Esophagus squamous epithelium (tissue), 5 donors: ENCODE data around the gene UBR4. TPM values are rescaled to one million over a fixed set of nuclear protein-coding genes. Genes with fewer than 3 reads are reported as not detected.

ENCODE experiments used
- DNase-seq: peaks from one replicate; lab custom pipeline; 2025; lab: John Stamatoyannopoulos, UW
- H3K27ac ChIP-seq, 4 donors: fragments of 200-600 bp; sonication (generic); one replicate each; pipeline ENCODE4 v1.5.1; 2016 to 2019; ENCODE audit warnings: mild to moderate bottlenecking in 1 of 4
- H3K27me3 ChIP-seq, 4 donors: fragments of 200-600 bp; sonication (generic); 1 replicate in 3 of 4; 2 replicates in 1 of 4; pipeline versions ENCODE4 v1.5.1 to v1.6.0; 2017 to 2021; ENCODE audit warnings: antibody characterized with exemption in 1 of 4
- H3K36me3 ChIP-seq, 3 donors: fragments of 200-600 bp; sonication (generic); one replicate each; pipeline ENCODE4 v1.5.1; 2016 to 2019
- H3K4me1 ChIP-seq, 3 donors: fragments of 200-600 bp; sonication (generic); one replicate each; pipeline ENCODE4 v1.5.1; 2017 to 2019
- H3K4me3 ChIP-seq, 4 donors: fragments of 200-600 bp; sonication (generic); 1 replicate in 3 of 4; 2 replicates in 1 of 4; pipeline ENCODE4 v1.5.1; 2016 to 2019; ENCODE audit warnings: mild to moderate bottlenecking in 2 of 4, moderate library complexity in 1 of 4
- H3K9me3 ChIP-seq, 3 donors: fragments of 200-600 bp; sonication (generic); one replicate each; pipeline ENCODE4 v1.5.1; 2016 to 2019
- POLR2A ChIP-seq, 4 donors: fragments of 450-650 bp; IDR thresholded peaks; one replicate each; pipeline ENCODE4 v1.6.1; 2017; ENCODE audit warnings: antibody characterized with exemption in 4 of 4, mild to moderate bottlenecking in 4 of 4, moderate library complexity in 3 of 4
- WGBS, 2 donors: methylation state at CpG; one replicate each; pipeline ENCODE4 v1.1.5; 2018; 5-methylcytosine and 5-hydroxymethylcytosine counted together
- intact Hi-C: fragments of 100-400 bp; cut with DNase I; formaldehyde crosslinking; loops from one replicate; pipeline ENCODE4 v1.15.0; 2022
- total RNA-seq, 4 donors: library from RNA; depleted of rRNA; stranded (reverse); fragments of >200 nt; gene quantifications; one replicate each; pipeline ENCODE4 v1.1.0, GENCODE V29; 2016
- TF ChIP-seq, protein P1 (sequence below), 6 experiments: fragments of 450-650 bp in 4 of 6; fragments of 200-600 bp in 2 of 6; sonication (generic) in 2 of 6; IDR thresholded peaks; one replicate each; pipeline ENCODE4 v1.5.1; 2016 to 2019; ENCODE audit warnings: antibody characterized with exemption in 6 of 6, mild to moderate bottlenecking in 4 of 6, moderate library complexity in 4 of 6
- donor health status: DM: yes; HTN: yes; CAD: no.

UBR4 gene
- total RNA-seq, 4 donors from 2014 or later = 52.4 to 121 (median 88.3) TPM

DNA sequence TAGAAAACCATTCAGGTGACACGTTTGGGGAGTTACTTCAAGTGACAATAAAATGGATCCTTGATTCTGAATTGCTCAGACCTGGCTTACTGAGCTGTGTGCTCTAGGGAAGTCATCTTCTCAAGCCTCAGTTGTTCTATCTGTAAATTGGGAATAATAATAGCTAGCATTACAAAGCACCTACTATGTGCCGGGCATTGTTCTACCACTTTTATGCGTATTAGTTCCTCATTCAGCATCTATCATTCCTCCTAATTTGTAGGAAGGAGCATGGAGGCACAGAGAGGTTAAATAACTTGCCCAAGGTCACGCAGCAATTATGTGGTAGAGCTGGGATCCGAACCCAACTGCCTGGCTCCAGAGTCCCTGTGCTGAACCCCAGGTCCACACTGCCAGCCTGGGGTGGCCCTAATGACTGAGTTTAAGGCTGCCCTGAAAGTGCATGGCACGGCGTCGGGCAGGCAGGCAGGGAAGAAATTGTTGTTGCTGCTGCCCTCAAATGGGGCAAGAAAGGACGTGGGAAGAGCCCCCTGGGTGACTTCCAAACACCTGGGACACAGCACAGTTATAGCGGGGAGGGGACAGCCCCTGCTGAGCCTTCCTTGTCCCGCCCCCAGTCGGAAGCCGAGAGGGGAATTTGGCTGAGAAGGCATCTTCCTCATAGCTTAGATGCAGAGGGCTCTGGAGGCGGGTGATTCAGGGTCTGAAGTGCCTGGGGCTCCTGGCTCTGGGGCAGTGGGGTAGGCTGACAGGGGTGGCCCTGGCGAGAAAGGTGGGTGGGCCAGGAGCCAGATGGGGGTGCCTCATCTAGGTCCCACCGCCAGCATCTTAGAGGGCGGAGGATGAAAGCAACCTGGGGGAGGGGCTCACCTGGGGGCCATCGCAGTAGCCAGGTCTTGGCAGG, 167.1 kb downstream of the UBR4 start:
- Histone ChIP-seq H3K4me3 (no peak overlapping the region), H3K27ac (no peak overlapping the region), H3K4me1 (peaks cover 0 to 10% (median 0%) of the 10 kb centered on the region in 3 donors), H3K27me3 (peaks cover 0 to 21% (median 2%) of the 10 kb centered on the region in 4 donors), H3K36me3 (no peaks in the 10 kb centered on the region), H3K9me3 (no peaks in the 10 kb centered on the region)
- DNase-seq = no peak
- intact Hi-C loops = no loop called here
- TF ChIP-seq, protein P1, sequence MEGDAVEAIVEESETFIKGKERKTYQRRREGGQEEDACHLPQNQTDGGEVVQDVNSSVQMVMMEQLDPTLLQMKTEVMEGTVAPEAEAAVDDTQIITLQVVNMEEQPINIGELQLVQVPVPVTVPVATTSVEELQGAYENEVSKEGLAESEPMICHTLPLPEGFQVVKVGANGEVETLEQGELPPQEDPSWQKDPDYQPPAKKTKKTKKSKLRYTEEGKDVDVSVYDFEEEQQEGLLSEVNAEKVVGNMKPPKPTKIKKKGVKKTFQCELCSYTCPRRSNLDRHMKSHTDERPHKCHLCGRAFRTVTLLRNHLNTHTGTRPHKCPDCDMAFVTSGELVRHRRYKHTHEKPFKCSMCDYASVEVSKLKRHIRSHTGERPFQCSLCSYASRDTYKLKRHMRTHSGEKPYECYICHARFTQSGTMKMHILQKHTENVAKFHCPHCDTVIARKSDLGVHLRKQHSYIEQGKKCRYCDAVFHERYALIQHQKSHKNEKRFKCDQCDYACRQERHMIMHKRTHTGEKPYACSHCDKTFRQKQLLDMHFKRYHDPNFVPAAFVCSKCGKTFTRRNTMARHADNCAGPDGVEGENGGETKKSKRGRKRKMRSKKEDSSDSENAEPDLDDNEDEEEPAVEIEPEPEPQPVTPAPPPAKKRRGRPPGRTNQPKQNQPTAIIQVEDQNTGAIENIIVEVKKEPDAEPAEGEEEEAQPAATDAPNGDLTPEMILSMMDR (IDR thresholded peaks at IDR 0.05) = no peak
- no peak for TF ChIP-seq POLR2A (IDR thresholded peaks at IDR 0.05)
- WGBS, 2 donors = 49% methylated on average over 12 to 14 of the region's 18 CpGs

DNA sequence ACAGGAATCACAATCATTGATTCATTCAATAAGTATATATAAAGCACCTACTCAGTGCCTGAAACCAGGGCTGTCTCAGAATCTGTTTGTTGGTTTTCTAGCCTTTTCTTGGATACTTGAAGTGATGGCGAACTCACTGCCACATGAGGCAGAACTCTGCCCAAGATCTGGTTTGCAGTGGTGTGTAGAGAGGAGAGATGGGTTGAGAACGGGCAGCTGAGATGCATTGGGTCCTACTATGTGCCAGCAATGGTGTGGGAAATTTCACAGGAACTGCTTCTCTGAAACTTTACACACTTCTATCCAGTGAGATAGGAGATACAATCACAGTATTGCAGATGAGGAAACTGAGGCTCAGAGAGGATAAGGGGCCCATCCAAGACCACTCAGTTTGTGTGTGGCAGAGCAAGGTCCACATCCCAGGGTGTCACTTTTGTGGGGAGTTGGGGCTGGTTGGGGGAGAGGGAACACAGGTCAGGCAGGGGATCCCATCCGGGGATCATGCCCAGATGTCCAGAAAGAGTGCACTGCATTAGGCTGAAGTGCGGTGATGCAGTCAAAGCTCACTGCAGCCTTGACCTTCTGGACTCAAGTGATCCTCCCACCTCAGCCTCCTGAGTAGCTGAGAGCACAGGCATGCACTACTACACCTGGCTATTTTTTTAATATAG, 169.9 kb downstream of the UBR4 start:
- 93 to 94% methylated on average over 3 to 4 of the region's 4 CpGs for WGBS, 2 donors
- no peak for DNase-seq
- no peaks in the 10 kb centered on the region for H3K36me3 ChIP-seq
- H3K27ac ChIP-seq = no peak overlapping the region
- TF ChIP-seq, protein P1 (IDR thresholded peaks at IDR 0.05) = no peak
- TF ChIP-seq POLR2A (IDR thresholded peaks at IDR 0.05) = no peak
- no peak overlapping the region for H3K4me3 ChIP-seq
- H3K4me1 ChIP-seq = peaks cover 3 to 18% (median 3%) of the 10 kb centered on the region in 3 donors
- H3K27me3 ChIP-seq = peaks cover 0 to 21% (median 2%) of the 10 kb centered on the region in 4 donors
- intact Hi-C loops = no loop called here
- no peaks in the 10 kb centered on the region for H3K9me3 ChIP-seq

DNA sequence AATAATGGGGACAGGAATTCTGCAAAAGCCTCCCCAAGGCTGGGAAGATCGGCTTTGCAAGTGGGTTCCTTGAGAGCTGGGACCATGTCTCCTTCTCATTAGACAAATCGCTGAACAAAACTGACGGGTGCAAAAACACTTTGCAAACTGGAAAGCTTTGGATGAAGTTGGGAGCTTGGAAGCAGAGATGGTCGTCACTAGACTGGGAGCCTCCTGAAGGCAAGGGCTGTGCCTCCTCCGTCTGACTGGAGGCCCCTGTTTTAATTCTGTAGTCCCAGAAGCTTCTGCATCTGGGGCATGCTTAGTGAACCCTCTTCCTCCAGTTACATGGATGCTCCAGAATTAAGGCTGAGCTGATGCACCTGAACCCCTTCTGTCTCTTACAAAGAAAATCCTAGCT, 171.3 kb downstream of the UBR4 start:
- H3K27me3 ChIP-seq = peaks cover 0 to 16% (median 0%) of the 10 kb centered on the region in 4 donors
- TF ChIP-seq, protein P1 (IDR thresholded peaks at IDR 0.05) = no peak
- TF ChIP-seq POLR2A (IDR thresholded peaks at IDR 0.05) = no peak
- no peaks in the 10 kb centered on the region for H3K9me3 ChIP-seq
- WGBS, 2 donors = 89 to 90% methylated on average over 5 of the region's 5 CpGs
- intact Hi-C loops = no loop called here
- H3K36me3 ChIP-seq = no peaks in the 10 kb centered on the region
- peaks cover 4 to 32% (median 10%) of the 10 kb centered on the region in 3 donors for H3K4me1 ChIP-seq
- H3K4me3 ChIP-seq = no peak overlapping the region
- no peak for DNase-seq
- no peak overlapping the region for H3K27ac ChIP-seq

DNA sequence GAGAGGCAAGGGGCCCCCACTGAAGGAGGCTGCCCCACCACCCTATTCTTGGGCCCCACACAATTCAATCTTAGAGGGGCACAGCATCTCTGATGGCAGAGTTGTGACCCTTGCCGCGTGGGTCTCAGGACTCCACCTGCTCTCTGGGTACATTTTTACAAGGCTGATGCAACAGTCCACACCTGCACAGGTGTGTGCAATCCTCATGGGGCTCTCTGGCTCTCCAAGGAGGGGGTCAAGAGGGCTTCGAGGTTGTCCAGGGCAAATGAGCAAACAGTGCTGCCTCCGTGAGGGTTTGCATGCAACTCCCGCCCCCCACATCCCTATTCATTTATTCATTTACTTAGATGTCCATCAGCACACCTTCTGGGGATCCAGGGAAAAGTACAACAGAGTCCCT, 172.0 kb downstream of the UBR4 start:
- intact Hi-C loops = no loop called here
- Histone ChIP-seq H3K4me3 (no peak overlapping the region), H3K9me3 (no peaks in the 10 kb centered on the region), H3K4me1 (peaks cover 9 to 36% (median 12%) of the 10 kb centered on the region in 3 donors), H3K27ac (no peak overlapping the region), H3K36me3 (no peaks in the 10 kb centered on the region), H3K27me3 (peaks cover 0 to 9% (median 0%) of the 10 kb centered on the region in 4 donors)
- DNase-seq = no peak
- WGBS, 2 donors = 76 to 84% methylated on average over 5 of the region's 5 CpGs
- TF ChIP-seq POLR2A (IDR thresholded peaks at IDR 0.05) = no peak
- TF ChIP-seq, protein P1 (IDR thresholded peaks at IDR 0.05) = no peak

DNA sequence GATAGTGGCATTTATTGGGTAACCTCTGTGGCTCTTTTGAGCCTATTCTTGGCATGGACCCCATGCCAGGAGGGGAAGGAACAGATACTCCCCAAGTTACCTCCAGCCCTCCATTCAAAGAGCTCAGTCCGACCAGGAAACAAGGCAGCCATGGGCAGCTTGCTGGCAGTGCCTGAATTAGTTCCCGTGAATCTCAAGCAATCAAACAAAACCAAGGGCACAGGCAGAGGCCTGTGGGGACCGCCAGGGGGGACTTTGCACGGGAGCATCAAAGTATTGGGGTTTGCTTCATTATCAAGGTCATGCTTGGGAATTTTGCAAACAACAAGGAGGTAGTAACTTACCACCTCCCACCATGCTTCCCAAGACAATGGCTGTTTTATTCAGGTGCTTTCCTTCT, 172.4 kb downstream of the UBR4 start:
- DNase-seq = no peak
- Histone ChIP-seq H3K4me1 (peaks cover 9 to 37% (median 12%) of the 10 kb centered on the region in 3 donors), H3K27me3 (peaks cover 0 to 5% (median 0%) of the 10 kb centered on the region in 4 donors), H3K27ac (no peak overlapping the region), H3K36me3 (no peaks in the 10 kb centered on the region), H3K9me3 (no peaks in the 10 kb centered on the region), H3K4me3 (no peak overlapping the region)
- intact Hi-C loops = no loop called here
- WGBS, 2 donors = 67 to 71% methylated on average over 3 to 4 of the region's 4 CpGs
- TF ChIP-seq, protein P1 (IDR thresholded peaks at IDR 0.05) = no peak
- TF ChIP-seq POLR2A (IDR thresholded peaks at IDR 0.05) = no peak
